NAMALWA (cell line): ENCODE data around the gene ACTR3.
"Not testable (repeated sequence)": the region's sequence is repeated elsewhere in the genome, so short reads cannot be mapped to it uniquely, and the experiment has no call there.

ENCODE experiments used
- DNase-seq: peaks from one replicate; pipeline ENCODE4 v3.0.0-alpha.2; 2015; ENCODE audit warnings: low spot score

ACTR3 gene

GRCh38 chr2:113905886-113906285, 16.0 kb downstream of the ACTR3 start:
- DNase-seq, result no peak

- no peak for DNase-seq
These were observed 16.8 kb downstream of the ACTR3 start for GRCh38 chr2:113906647-113907046.

GRCh38 chr2:113907297-113907696, 17.4 kb downstream of the ACTR3 start:
- no peak for DNase-seq

GRCh38 chr2:113910110-113910717, 20.3 kb downstream of the ACTR3 start:
- DNase-seq, result no peak

GRCh38 chr2:113910967-113911678, 21.2 kb downstream of the ACTR3 start:
- DNase-seq, result no peak

GRCh38 chr2:113915082-113915819, 25.4 kb downstream of the ACTR3 start:
- no peak for DNase-seq

- no peak for DNase-seq
These were observed 28.3 kb downstream of the ACTR3 start for GRCh38 chr2:113918229-113918628.

GRCh38 chr2:113920996-113921395, 31.1 kb downstream of the ACTR3 start:
- no peak for DNase-seq

- DNase-seq, result no peak
These were observed 32.4 kb downstream of the ACTR3 start for GRCh38 chr2:113922335-113922734.

GRCh38 chr2:113922784-113923183, 32.9 kb downstream of the ACTR3 start:
- DNase-seq, result no peak

- no peak for DNase-seq
These were observed 36.0 kb downstream of the ACTR3 start for GRCh38 chr2:113925884-113926283.

GRCh38 chr2:113926314-113926713, 36.4 kb downstream of the ACTR3 start:
- DNase-seq, result no peak

- DNase-seq, result no peak
These were observed 40.6 kb downstream of the ACTR3 start for GRCh38 chr2:113930448-113930847.

GRCh38 chr2:113937501-113937900, 47.6 kb downstream of the ACTR3 start:
- peak; percentile 16 for DNase-seq

- DNase-seq, result no peak
These were observed 51.0 kb downstream of the ACTR3 start for GRCh38 chr2:113940891-113941290.

GRCh38 chr2:113945784-113946183, 55.9 kb downstream of the ACTR3 start:
- not testable (repeated sequence) for DNase-seq

- DNase-seq, result not testable (repeated sequence)
These were observed 61.0 kb downstream of the ACTR3 start for GRCh38 chr2:113950906-113951305.

- no peak for DNase-seq
These were observed 71.1 kb downstream of the ACTR3 start for GRCh38 chr2:113961000-113961399.

GRCh38 chr2:113962692-113963480, 73.0 kb downstream of the ACTR3 start:
- DNase-seq, result no peak

GRCh38 chr2:113963965-113964364, 74.1 kb downstream of the ACTR3 start:
- DNase-seq, result no peak

GRCh38 chr2:113964436-113964835, 74.5 kb downstream of the ACTR3 start:
- DNase-seq, result no peak

- DNase-seq, result no peak
These were observed 75.3 kb downstream of the ACTR3 start for GRCh38 chr2:113965228-113965627.
